ENCODE results near the gene TSPAN1. TPM values are rescaled to one million over a fixed set of nuclear protein-coding genes. Genes with fewer than 3 reads are reported as not detected.

TSPAN1 gene, protein sequence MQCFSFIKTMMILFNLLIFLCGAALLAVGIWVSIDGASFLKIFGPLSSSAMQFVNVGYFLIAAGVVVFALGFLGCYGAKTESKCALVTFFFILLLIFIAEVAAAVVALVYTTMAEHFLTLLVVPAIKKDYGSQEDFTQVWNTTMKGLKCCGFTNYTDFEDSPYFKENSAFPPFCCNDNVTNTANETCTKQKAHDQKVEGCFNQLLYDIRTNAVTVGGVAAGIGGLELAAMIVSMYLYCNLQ
- 1 to 10 TPM in 2 of 4 donors, not detected in 2; 1.6 to 3.1 TPM for total RNA-seq

DNA sequence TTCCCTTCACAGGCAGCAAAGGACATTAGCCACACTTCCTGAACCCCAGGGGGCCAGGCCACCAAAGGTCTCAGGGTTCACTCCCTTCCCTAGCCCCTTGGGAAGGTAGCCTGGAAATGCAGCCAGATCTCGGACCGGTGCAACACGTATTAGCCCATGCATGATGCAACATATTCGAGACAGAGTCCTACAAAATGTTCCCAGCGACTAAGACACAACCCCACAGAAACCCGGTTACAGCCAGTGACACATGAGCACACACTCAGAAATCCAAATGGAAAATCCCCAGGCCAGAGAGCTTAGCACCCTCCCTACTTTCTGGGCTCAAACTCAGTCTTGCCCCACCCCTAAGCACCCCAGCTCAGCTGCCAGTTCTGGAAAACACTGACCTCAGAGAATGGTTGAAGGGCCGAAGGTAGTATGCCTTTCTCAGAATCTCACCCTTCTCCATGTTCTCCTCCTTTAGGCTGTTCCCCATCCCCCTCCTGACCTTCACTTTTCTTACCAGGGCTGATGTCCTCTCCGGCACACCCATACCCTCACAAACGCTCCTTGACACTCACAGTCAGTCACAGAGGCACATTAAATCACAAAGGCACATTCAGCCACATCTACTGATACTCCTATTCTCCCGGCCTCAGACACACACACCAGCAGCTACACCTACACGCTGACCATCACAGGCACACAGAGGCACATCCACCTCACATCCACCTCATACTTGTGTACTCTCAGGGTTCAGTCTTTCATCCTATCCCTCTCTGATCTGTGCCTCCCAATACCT is at the start of gene TSPAN1:
TSS of gene TSPAN1 (plus strand) at position 640 of the 784 bp plus-strand sequence. CDS start 6,021 bp downstream, outside the sequence.
- TF ChIP-seq, protein P1, sequence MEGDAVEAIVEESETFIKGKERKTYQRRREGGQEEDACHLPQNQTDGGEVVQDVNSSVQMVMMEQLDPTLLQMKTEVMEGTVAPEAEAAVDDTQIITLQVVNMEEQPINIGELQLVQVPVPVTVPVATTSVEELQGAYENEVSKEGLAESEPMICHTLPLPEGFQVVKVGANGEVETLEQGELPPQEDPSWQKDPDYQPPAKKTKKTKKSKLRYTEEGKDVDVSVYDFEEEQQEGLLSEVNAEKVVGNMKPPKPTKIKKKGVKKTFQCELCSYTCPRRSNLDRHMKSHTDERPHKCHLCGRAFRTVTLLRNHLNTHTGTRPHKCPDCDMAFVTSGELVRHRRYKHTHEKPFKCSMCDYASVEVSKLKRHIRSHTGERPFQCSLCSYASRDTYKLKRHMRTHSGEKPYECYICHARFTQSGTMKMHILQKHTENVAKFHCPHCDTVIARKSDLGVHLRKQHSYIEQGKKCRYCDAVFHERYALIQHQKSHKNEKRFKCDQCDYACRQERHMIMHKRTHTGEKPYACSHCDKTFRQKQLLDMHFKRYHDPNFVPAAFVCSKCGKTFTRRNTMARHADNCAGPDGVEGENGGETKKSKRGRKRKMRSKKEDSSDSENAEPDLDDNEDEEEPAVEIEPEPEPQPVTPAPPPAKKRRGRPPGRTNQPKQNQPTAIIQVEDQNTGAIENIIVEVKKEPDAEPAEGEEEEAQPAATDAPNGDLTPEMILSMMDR (IDR thresholded peaks at IDR 0.05; ENCODE audit: low read depth) = no peak

DNA sequence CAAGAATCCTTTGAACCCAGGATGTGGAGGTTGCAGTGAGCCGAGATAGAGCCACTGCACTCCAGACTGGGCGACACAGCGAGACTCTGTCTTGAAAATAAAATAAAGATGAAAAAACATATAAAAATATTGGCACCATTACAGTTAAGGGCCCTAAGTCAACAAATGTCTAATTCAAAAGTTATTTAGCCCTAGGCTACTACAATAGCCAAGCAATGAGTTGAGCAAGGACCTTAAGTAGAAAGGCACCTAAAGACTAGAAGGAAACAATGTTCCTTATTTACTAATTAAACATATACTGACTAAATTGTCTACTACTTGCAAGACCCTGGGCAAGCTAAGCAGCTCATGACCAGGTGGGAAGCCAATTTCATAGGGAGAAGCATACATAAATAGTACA is 46.5 kb upstream of the TSPAN1 start:
- TF ChIP-seq, protein P1 (IDR thresholded peaks at IDR 0.05; ENCODE audit: low read depth) = no peak

DNA sequence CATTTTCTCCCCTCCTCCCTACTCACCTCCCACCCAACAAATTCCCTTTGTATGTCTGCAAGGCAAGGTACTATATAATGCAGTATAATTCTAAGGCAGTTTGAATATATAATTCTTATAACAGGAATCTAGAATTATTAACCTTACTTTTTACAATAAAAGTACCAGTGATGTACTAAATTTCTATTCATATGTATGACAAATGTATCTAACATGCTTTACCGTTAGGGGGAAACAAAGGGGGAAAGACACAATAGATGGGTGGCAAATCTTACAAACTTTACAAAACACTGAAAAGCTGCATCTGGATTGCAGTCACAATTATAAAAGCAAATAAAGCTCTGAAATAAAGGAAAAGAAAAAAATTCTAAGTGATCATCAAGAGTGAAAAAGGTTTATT is 44.8 kb upstream of the TSPAN1 start:
- TF ChIP-seq, protein P1 (IDR thresholded peaks at IDR 0.05; ENCODE audit: low read depth) = no peak

DNA sequence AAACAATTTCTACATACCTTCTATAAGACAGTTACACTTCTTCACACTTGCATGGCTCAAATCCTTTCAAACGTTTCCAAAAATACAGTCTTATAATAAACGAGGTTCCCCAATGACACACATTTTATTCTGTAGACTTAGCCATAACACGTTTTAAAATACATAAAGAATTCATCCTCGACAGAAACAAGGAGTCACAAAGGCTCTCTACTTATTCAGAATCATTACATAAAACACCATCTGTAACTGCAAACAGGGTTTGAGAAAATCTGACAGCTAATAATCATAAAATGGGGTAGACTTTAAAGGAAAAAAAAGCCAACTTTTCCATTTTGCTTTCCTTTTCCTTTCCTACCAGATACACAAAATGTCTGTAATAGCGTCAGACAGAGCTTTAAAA is 44.3 kb upstream of the TSPAN1 start:
- TF ChIP-seq, protein P1 (IDR thresholded peaks at IDR 0.05; ENCODE audit: low read depth) = no peak

DNA sequence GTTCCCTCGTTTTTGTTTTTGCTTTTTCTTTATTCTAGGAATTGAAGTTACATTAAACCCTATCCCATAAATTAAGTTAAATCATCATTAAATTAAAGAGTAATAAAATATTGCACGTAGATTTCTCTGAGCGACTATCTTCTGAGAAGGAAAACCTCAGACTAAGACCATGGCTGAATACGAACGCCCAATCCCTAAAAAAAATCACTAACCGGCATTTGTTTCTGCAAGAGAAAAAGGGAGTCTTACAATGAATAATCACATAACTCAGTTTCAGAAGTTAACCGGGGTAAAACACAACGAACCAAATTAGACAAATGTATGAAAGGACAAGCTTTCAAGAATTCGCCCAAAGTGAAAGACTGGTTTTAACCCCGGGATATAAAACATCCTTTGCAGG is 43.8 kb upstream of the TSPAN1 start:
- TF ChIP-seq, protein P1 (IDR thresholded peaks at IDR 0.05; ENCODE audit: low read depth) = no peak

DNA sequence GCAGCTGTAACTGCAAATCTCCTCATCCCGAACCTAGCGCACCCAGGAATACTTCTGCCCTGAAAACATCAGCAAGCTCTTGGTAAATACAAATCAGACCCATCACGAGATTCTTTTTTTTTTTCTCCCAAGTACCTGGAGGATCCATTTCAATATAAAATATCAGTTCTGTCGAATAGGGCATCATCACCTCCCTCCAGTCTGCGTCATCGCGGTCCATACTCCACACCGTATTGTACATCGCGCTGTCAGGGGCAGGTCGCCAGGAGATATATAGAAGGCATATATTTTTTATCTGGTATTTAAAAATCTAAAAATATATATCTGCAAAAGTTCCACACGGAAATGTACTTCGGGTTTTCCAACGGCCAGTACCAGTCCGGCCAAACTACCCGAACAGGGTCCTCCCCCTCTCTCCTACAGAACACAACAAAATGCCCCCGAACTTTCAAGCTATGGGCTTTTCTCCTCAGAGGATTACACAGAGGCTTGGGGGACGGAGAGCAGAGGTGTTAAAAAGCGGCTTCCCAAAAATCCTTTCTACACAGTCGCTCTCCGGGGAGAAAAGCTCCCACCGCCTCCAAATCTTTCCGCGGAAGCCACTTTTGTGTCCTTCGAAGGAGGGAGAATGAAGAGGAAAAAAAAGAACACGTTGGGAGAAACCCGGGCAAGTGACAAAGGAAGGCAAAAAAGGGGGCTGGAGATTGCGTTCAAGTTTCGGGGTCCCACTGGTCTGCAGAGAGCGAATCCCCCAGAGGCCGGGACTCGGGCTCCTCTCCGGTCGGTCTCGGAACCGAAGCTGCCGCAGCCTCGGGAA is 43.0 kb upstream of the TSPAN1 start:
- TF ChIP-seq, protein P1 (IDR thresholded peaks at IDR 0.05; ENCODE audit: low read depth) = no peak
